Measurements from ENCODE around the gene NUDT14. TPM values are rescaled to one million over a fixed set of nuclear protein-coding genes. Genes with fewer than 3 reads are reported as not detected.

Gene NUDT14
- total RNA-seq, 1 experiment from 2014 or later, result 37.0 TPM

GRCh38 chr14:105168496-105168978, 12.6 kb downstream of the NUDT14 start, which contains the start of gene JAG2:
TSS of gene JAG2 (minus strand) at chr14:105168776. CDS start at chr14:105168420, 356 bp downstream.
- TF ChIP-seq EZH2 (IDR thresholded peaks at IDR 0.05; ENCODE audit: low read depth) (no peak), CTCF (conservative IDR thresholded peaks at IDR 0.05) (no peak)
- Histone ChIP-seq H2AFZ (peak within 1 kb of the TSS; percentile 64; the same call in 1 of the 2 replicates), H3K27ac (no peak within 1 kb of the TSS), H3F3A (ENCODE audit: insufficient read depth, low read depth) (no peaks in the 10 kb centered on the region), H3K4me3 (peak within 1 kb of the TSS; percentile 61; the same call in 1 of the 2 replicates), H3K36me3 (ENCODE audit: low read depth) (no peaks in the 10 kb centered on the region), H3K9me2 (ENCODE audit: insufficient read depth) (no peaks in the 10 kb centered on the region), H3K9me3 (ENCODE audit: insufficient read depth, low read depth) (no peaks in the 10 kb centered on the region), H4K20me1 (ENCODE audit: insufficient read depth) (peaks cover 12% of the 10 kb centered on the region; the same call in 1 of the 2 replicates), H3K4me2 (peak within 1 kb of the TSS; percentile 92), H3K79me2 (ENCODE audit: low read depth) (peaks cover 19% of the 10 kb centered on the region), H3K27me3 (ENCODE audit: insufficient read depth, low read depth) (no peaks in the 10 kb centered on the region), H3K4me1 (replicated peaks; ENCODE audit: insufficient read depth) (peaks cover 28% of the 10 kb centered on the region)
- peak in 1 of 2 experiments; percentile 52 for DNase-seq
- CTCF ChIA-PET, result no interaction called here
- POLR2A ChIA-PET (ENCODE audit: unreplicated experiment), result no interaction called here
- BruUV-seq (replicated peaks), result no TSS peak
- intact Hi-C loops (cut with micrococcal nuclease; ENCODE audit: unreplicated experiment), result no loop called here

GRCh38 chr14:105168093-105168420, 13.1 kb downstream of the NUDT14 start:
- no peaks in the 10 kb centered on the region for H3K36me3 ChIP-seq (ENCODE audit: low read depth)
- CTCF ChIA-PET, result no interaction called here
- no peaks in the 10 kb centered on the region for H3K9me2 ChIP-seq (ENCODE audit: insufficient read depth)
- intact Hi-C loops (cut with micrococcal nuclease; ENCODE audit: unreplicated experiment), result no loop called here
- H3K9me3 ChIP-seq (ENCODE audit: insufficient read depth, low read depth), result no peaks in the 10 kb centered on the region
- POLR2A ChIA-PET (ENCODE audit: unreplicated experiment), result no interaction called here
- no peaks in the 10 kb centered on the region for H3K27me3 ChIP-seq (ENCODE audit: insufficient read depth, low read depth)
- H3K79me2 ChIP-seq (ENCODE audit: low read depth), result peaks cover 19% of the 10 kb centered on the region
- TF ChIP-seq CTCF (conservative IDR thresholded peaks at IDR 0.05) (no peak), EZH2 (IDR thresholded peaks at IDR 0.05; ENCODE audit: low read depth) (no peak)
- DNase-seq, result no peak
- peak overlapping the region; percentile 92 for H3K4me2 ChIP-seq
- H3K4me3 ChIP-seq, result peak overlapping the region; percentile 61; the same call in 1 of the 2 replicates
- no peaks in the 10 kb centered on the region for H3F3A ChIP-seq (ENCODE audit: insufficient read depth, low read depth)
- no TSS peak for BruUV-seq (replicated peaks)
- peaks cover 12% of the 10 kb centered on the region; the same call in 1 of the 2 replicates for H4K20me1 ChIP-seq (ENCODE audit: insufficient read depth)
- H3K27ac ChIP-seq, result no peak overlapping the region
- H3K4me1 ChIP-seq (replicated peaks; ENCODE audit: insufficient read depth), result peaks cover 28% of the 10 kb centered on the region
- H2AFZ ChIP-seq, result 0 out of 2 replicates have a peak overlapping the region, but pooled peaks have one; percentile 64

- Histone ChIP-seq H3K4me1 (replicated peaks; ENCODE audit: insufficient read depth) (peaks cover 28% of the 10 kb centered on the region), H3K79me2 (ENCODE audit: low read depth) (peaks cover 24% of the 10 kb centered on the region), H3K9me2 (ENCODE audit: insufficient read depth) (no peaks in the 10 kb centered on the region), H3K9me3 (ENCODE audit: insufficient read depth, low read depth) (no peaks in the 10 kb centered on the region), H3K27ac (no peak overlapping the region), H3K27me3 (ENCODE audit: insufficient read depth, low read depth) (no peaks in the 10 kb centered on the region), H4K20me1 (ENCODE audit: insufficient read depth) (peaks cover 17% of the 10 kb centered on the region), H3K4me3 (peak overlapping the region; percentile 61), H3K36me3 (ENCODE audit: low read depth) (no peaks in the 10 kb centered on the region), H2AFZ (peak overlapping the region; percentile 64; the same call in 1 of the 2 replicates), H3F3A (ENCODE audit: insufficient read depth, low read depth) (no peaks in the 10 kb centered on the region), H3K4me2 (peak overlapping the region; percentile 92)
- ChIA-PET POLR2A (ENCODE audit: unreplicated experiment) (no interaction called here), CTCF (no interaction called here)
- no TSS peak for BruUV-seq (replicated peaks)
- no peak for TF ChIP-seq EZH2 (IDR thresholded peaks at IDR 0.05; ENCODE audit: low read depth)
- TF ChIP-seq CTCF (conservative IDR thresholded peaks at IDR 0.05), result peak; percentile 41; the same call in 1 of the 2 replicates
- DNase-seq, result no peak
- intact Hi-C loops (cut with micrococcal nuclease; ENCODE audit: unreplicated experiment), result no loop called here
Measured at GRCh38 chr14:105167303-105168092, 13.6 kb downstream of the NUDT14 start.
